Neural cell (in vitro differentiated cells): ENCODE results near the gene HK2.

Experiments used
- CTCF ChIP-seq: fragments of 450-650 bp; IDR thresholded peaks from 2 replicates; pipeline ENCODE4 v1.5.1; 2014; ENCODE audit warnings: antibody characterized with exemption, mild to moderate bottlenecking, moderate library complexity; ENCODE audit not compliant: poor library complexity, severe bottlenecking
- POLR2AphosphoS5 ChIP-seq: IDR thresholded peaks from 2 replicates; pipeline ENCODE4 v1.6.1; 2012
- RAD21 ChIP-seq: fragments of 450-650 bp; conservative IDR thresholded peaks from 2 replicates; pipeline ENCODE4 v1.6.1; 2014; ENCODE audit warnings: antibody characterized with exemption, mild to moderate bottlenecking, moderate library complexity

- TF ChIP-seq POLR2AphosphoS5 (no peak), CTCF (no peak), RAD21 (no peak)
These were observed 59.4 kb downstream of the HK2 start for GRCh38 chr2:74893332-74893731.
